GM21717 (cell line): Measurements from ENCODE around the gene CDR2.
"Not testable (repeated sequence)": the region's sequence is repeated elsewhere in the genome, so short reads cannot be mapped to it uniquely, and the experiment has no call there.

ENCODE experiments used
- ATAC-seq: cut with Tn5 transposase; IDR thresholded peaks from one replicate; pipeline ENCODE4 v1.9.1; 2021; ENCODE audit warnings: mild to moderate bottlenecking, moderate library complexity; ENCODE audit not compliant: unreplicated experiment

Gene CDR2

GRCh38 chr16:22374311-22375116 is at the start of gene CDR2:
Gene CDR2, minus strand, starts transcription at chr16:22374619. Its CDS starts 310 bp downstream, at chr16:22374309.
- ATAC-seq, result peak; percentile 91

- no peak for ATAC-seq
Measured at GRCh38 chr16:22423716-22424115, 49.3 kb upstream of the CDR2 start.

GRCh38 chr16:22421136-22421535 is 46.7 kb upstream of the CDR2 start:
- no peak for ATAC-seq

- no peak for ATAC-seq
Measured at GRCh38 chr16:22420606-22421135, 46.3 kb upstream of the CDR2 start.

- no peak for ATAC-seq
Measured at GRCh38 chr16:22419908-22420307, 45.5 kb upstream of the CDR2 start.

GRCh38 chr16:22418826-22419225 is 44.4 kb upstream of the CDR2 start:
- no peak for ATAC-seq

- ATAC-seq, result not testable (repeated sequence)
Measured at GRCh38 chr16:22417798-22418197, 43.4 kb upstream of the CDR2 start.

GRCh38 chr16:22417019-22417418 is 42.6 kb upstream of the CDR2 start:
- no peak for ATAC-seq

GRCh38 chr16:22413819-22414218 is 39.4 kb upstream of the CDR2 start:
- ATAC-seq, result no peak

GRCh38 chr16:22407486-22407885 is 33.1 kb upstream of the CDR2 start:
- ATAC-seq, result no peak

GRCh38 chr16:22402191-22402590 is 27.8 kb upstream of the CDR2 start:
- ATAC-seq, result no peak

GRCh38 chr16:22400900-22401299 is 26.5 kb upstream of the CDR2 start:
- no peak for ATAC-seq

- no peak for ATAC-seq
Measured at GRCh38 chr16:22397931-22398330, 23.5 kb upstream of the CDR2 start.

GRCh38 chr16:22397464-22397863 is 23.0 kb upstream of the CDR2 start:
- no peak for ATAC-seq

- no peak for ATAC-seq
Measured at GRCh38 chr16:22395960-22396359, 21.5 kb upstream of the CDR2 start.

- ATAC-seq, result no peak
Measured at GRCh38 chr16:22394121-22394520, 19.7 kb upstream of the CDR2 start.

GRCh38 chr16:22388101-22388644 is 13.8 kb upstream of the CDR2 start:
- no peak for ATAC-seq

- ATAC-seq, result no peak
Measured at GRCh38 chr16:22386976-22387375, 12.6 kb upstream of the CDR2 start.

- no peak for ATAC-seq
Measured at GRCh38 chr16:22385196-22385595, 10.8 kb upstream of the CDR2 start.

GRCh38 chr16:22383827-22384226 is 9.4 kb upstream of the CDR2 start:
- ATAC-seq, result no peak

- no peak for ATAC-seq
Measured at GRCh38 chr16:22381392-22381791, 7.0 kb upstream of the CDR2 start.

GRCh38 chr16:22380529-22380928 is 6.1 kb upstream of the CDR2 start:
- ATAC-seq, result no peak
